Mesodermal cell (in vitro differentiated cells): ENCODE data around the gene CPZ.

Source experiments
- H3K27ac ChIP-seq: 2 replicates; pipeline ENCODE4 v1.7.0; 2013; ENCODE audit warnings: mild to moderate bottlenecking, low read depth, low read length, moderate library complexity; ENCODE audit not compliant: severe bottlenecking
- H3K36me3 ChIP-seq: 2 replicates; pipeline ENCODE4 v1.7.1; 2013; ENCODE audit warnings: mild to moderate bottlenecking, low read length, moderate library complexity; ENCODE audit not compliant: control insufficient read depth, insufficient read depth
- H3K4me1 ChIP-seq: one replicate; pipeline ENCODE4 v1.7.1; 2013; ENCODE audit warnings: mild to moderate bottlenecking, low read length; ENCODE audit not compliant: insufficient read depth, control insufficient read depth, poor library complexity, severe bottlenecking
- H3K4me3 ChIP-seq: 2 replicates; pipeline ENCODE4 v1.7.0; 2013; ENCODE audit warnings: low read length, control low read depth, mild to moderate bottlenecking; ENCODE audit not compliant: insufficient read depth, poor library complexity, severe bottlenecking; ENCODE audit errors: extremely low read depth
- H3K9me3 ChIP-seq: 2 replicates; pipeline ENCODE4 v1.7.1; 2013; ENCODE audit warnings: mild to moderate bottlenecking, low read length, moderate library complexity; ENCODE audit not compliant: control insufficient read depth
- WGBS, 2 experiments: methylation state at CpG; one replicate each; pipeline ENCODE4 v1.1.5; 2013; ENCODE audit warnings: missing lambda C conversion rate in 2 of 2; ENCODE audit not compliant: insufficient coverage in 2 of 2; 5-methylcytosine and 5-hydroxymethylcytosine counted together

The CPZ gene

DNA sequence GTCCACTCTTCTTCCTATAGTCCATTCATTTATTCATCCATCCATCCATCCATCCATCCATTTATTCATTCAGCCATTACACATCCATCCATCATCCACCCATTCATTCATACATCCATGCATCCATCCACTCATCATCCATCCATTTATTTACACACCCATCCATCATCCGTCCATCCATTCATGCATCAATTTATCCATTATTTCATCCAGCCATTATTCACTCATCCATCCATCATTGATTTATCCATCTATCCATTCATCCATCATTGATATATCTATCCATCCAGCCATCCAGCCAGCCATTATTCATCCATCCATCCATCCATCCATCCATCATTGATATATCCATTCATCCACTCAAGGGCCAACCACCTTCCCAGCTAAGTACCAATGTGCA is 12.7 kb downstream of the CPZ start:
- no peaks in the 10 kb centered on the region for H3K9me3 ChIP-seq
- H3K4me3 ChIP-seq = no peak overlapping the region
- H3K4me1 ChIP-seq = peaks cover 2% of the 10 kb centered on the region
- WGBS, 2 experiments = 76 to 82% methylated on average over 1 of the region's 1 CpG
- H3K36me3 ChIP-seq = no peaks in the 10 kb centered on the region
- H3K27ac ChIP-seq = no peak overlapping the region

DNA sequence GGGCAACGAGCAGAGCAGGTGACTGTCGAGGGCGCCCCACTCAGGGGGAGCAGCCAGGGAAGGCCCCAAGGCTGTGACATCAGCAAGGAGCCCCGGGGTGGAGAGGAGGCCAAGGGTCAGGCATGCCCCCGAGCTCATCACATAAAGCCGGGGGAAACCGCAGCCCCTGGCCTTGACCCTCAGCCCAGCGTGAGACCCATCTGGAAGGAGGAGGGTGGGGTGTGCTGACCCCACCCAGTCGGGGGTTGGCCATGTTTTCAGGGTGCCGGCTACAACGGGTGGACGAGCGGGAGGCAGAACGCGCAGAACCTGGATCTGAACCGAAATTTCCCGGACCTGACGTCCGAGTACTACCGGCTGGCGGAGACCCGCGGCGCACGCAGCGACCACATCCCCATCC is 13.9 kb downstream of the CPZ start:
- Histone ChIP-seq H3K27ac (no peak overlapping the region), H3K4me1 (peaks cover 2% of the 10 kb centered on the region), H3K36me3 (no peaks in the 10 kb centered on the region), H3K4me3 (no peak overlapping the region), H3K9me3 (no peaks in the 10 kb centered on the region)
- 89 to 95% methylated on average over 8 to 26 of the region's 26 CpGs for WGBS, 2 experiments

DNA sequence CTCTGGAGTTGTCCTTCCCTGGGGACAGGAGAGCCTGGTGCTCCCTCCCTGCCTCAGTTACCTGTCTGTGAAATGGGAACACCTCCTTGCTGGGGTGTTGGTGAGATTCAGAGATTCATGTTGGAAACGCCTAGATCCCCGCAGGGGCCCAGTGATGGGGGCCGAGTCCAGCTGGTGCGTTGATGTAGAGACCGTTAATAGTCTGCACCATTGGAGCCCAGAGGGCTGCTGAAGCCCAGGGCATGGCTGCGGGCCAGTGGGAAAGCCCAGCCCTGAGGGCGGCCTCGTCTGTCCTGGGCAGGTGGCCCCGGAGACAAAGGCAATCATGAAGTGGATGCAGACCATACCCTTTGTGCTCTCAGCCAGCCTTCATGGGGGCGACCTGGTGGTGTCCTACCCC is 14.4 kb downstream of the CPZ start:
- H3K4me1 ChIP-seq = peaks cover 2% of the 10 kb centered on the region
- H3K36me3 ChIP-seq = no peaks in the 10 kb centered on the region
- 75 to 79% methylated on average over 9 to 10 of the region's 10 CpGs for WGBS, 2 experiments
- H3K27ac ChIP-seq = no peak overlapping the region
- H3K9me3 ChIP-seq = no peaks in the 10 kb centered on the region
- H3K4me3 ChIP-seq = no peak overlapping the region

DNA sequence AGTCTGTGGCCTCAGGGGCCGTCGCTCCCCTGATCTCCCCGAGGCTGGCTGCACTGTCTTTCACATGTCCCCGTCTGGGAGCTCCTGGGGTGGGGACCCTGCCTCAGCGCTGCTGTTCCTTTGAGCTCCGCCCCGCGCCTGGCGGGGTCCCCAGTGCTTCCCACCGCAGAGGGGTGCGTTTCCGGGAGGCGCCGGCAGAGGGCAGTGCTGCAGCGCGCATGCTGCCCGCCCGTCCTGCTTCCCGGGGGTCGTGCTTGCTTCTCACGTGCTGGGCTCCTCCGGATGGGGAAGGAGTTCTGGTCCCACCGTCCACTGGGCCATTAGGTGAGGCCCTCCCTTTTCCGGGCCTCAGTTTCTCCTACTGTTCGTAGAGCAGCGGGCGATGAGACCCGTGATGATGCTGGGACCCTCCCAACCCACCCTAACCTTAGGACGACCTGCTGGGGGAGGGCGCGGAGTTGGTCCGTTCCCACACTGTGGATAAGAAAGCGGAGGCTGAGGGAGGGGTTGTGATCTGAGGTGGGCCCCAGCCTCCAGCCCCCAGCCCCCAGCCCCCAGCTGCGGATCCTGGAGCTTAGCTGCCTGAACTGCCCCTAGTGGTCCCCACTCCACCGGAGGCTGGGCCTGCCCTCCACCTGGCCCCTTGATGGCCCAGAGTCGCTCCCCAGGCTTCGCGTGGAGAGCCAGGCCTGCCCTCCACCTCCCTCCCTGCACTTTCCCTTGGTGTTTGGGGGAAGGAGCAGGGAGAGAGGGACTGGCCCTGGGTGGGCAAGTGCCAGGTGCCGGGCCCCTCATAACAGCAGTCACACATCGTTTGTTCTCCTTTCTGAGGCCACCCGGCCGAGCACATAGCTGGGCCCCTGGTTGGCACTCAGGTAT is 15.3 kb downstream of the CPZ start:
- no peak overlapping the region for H3K4me3 ChIP-seq
- WGBS, 2 experiments = 9 to 18% methylated on average over 23 to 31 of the region's 42 CpGs
- no peaks in the 10 kb centered on the region for H3K4me1 ChIP-seq
- no peak overlapping the region for H3K27ac ChIP-seq
- H3K9me3 ChIP-seq = no peaks in the 10 kb centered on the region
- H3K36me3 ChIP-seq = no peaks in the 10 kb centered on the region

DNA sequence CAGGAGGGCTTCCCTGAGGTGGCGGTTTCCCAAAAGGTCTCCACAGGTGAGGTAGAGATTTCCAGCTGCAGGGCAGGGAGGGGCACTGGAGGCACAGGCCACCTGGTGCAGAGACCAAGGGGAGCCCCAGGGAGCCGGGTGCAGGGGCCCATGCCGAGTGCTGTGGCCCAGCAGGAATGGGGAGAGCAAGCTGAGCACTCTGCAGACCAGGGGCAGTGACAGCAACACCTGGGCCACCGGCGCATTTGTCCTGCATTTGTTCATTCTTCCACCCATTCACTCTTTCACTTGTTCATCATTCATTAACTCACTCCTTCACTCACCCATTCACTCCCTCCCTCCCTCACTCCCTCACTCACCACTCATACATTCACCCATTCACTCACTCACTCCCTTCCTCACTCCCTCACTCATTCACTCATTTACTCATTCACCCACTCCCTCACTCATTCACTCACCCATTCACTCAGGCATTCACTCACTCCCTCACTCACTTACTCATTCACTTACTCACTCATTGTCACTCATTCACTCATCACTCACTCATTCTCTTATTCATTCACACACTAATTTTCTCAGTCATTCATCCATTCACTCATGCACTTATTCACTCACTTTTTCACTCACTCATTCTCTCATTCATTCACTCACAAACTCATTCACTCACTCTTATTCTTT is 16.3 kb downstream of the CPZ start:
- H3K4me1 ChIP-seq = no peaks in the 10 kb centered on the region

DNA sequence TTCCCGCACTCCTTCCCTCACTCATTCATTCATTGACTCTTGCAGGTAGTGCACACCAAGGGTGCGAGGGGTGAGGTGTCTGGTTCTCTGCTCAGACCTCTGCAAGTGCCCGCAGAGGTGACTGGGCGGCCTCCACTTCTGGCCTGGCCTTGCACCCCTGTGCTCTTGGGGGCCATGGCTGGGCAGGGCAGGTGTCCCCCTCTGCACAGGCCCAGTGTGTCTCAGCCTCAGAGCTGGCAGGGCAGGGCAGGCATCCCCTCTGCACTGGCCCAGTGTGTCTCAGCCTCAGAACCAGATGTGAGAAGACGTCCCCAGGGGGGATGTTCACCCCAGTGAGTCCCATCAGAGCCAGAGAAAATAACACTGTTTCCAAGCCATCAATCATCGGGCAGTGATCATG is 16.8 kb downstream of the CPZ start:
- H3K4me3 ChIP-seq = no peak overlapping the region
- no peaks in the 10 kb centered on the region for H3K36me3 ChIP-seq
- H3K9me3 ChIP-seq = no peaks in the 10 kb centered on the region
- H3K27ac ChIP-seq = no peak overlapping the region
- WGBS, 2 experiments = 89% methylated on average over 5 to 6 of the region's 6 CpGs
- no peaks in the 10 kb centered on the region for H3K4me1 ChIP-seq

More for the DNA sequence above, 16.3 kb downstream of the CPZ start:
- no peaks in the 10 kb centered on the region for H3K36me3 ChIP-seq
- H3K9me3 ChIP-seq = no peaks in the 10 kb centered on the region
- H3K4me3 ChIP-seq = no peak overlapping the region
- no peak overlapping the region for H3K27ac ChIP-seq
- 73 to 78% methylated on average over 5 of the region's 5 CpGs for WGBS, 2 experiments

DNA sequence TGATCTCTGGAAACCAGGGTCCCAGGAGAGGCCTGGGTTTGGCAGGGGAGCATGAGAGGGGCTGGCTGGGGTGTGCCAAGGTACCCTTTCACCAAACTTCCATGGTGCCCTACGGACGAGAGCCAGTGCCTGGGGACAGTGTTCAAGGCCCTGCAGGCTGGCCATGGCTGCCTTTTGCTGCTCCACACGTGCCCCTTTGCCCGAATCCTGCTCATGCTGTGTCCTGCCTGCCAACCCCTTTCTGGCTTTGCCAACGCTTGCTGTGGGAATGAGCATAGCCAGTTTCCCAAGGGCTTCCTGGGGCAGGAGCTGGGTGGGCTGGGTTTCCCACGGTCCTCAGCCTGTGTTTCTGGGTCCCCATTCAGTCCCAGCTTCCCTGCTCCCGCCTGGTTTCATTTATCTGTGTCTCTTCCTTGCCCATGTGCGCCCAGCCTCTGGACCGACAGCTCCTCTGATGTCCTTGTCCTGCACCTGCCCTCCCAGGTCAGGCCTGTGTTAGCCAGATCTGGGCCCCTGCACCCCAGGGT is 17.3 kb downstream of the CPZ start:
- H3K9me3 ChIP-seq = no peaks in the 10 kb centered on the region
- no peak overlapping the region for H3K27ac ChIP-seq
- no peaks in the 10 kb centered on the region for H3K4me1 ChIP-seq
- WGBS, 2 experiments = 80% methylated on average over 9 of the region's 9 CpGs
- no peak overlapping the region for H3K4me3 ChIP-seq
- no peaks in the 10 kb centered on the region for H3K36me3 ChIP-seq

DNA sequence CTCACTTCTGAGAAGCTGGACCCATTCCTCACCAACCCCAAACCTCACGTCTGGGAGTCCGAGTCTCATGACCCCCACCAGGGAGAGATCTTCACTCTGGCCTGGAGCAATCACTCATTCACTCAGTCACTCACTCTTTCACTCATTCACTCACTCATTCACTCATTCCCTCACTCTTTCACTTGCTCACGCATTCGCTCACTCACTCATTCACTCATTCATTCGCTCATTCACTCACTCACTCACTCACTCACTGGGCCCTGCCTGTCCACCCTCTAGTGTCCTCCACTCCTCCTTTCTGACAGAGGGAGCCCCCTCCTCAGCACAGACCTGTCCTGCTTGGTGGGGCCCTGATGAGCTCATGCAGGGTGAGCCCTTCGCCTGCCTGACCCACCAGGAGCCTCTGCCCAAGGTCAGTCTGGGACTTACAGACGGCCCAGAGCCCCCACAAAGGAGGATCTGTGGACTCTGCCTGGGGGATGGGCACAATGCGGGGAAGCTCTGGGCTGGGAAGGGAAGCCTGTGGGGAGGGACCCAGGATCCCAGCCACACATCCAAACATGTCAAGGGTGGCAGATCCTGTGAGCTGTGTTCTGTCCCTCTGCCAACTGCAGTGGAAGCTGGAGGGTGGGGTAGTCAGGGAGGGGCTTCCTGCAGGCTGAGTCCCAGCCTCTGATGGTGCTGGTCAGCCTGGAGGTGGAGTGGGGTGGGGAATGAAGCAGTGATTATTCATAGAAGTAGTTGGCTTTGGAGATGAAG is 18.5 kb downstream of the CPZ start:
- Histone ChIP-seq H3K4me3 (no peak overlapping the region), H3K4me1 (no peaks in the 10 kb centered on the region), H3K27ac (no peak overlapping the region), H3K9me3 (no peaks in the 10 kb centered on the region), H3K36me3 (no peaks in the 10 kb centered on the region)
- WGBS, 2 experiments = 83 to 91% methylated on average over 6 to 7 of the region's 8 CpGs

DNA sequence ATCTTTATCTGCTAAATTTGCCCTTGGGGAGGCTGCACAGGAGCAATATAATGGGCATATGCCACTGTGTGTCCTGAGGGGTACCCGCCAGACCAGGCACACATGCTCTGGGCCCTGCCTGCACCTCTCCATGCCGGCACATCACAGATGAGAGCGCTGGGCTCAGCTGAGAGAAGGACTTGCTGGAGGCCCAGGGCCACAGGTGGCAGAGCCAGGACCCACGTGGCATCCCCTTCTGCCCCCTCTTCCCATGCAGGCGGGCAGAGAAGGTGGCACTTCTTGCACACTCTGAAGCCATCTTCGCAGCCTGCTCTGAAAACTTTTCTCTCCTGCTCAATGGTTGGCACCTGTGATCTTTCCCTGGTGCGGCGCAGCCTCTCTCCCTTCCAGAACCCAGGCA is 20.1 kb downstream of the CPZ start:
- H3K36me3 ChIP-seq = no peaks in the 10 kb centered on the region
- H3K9me3 ChIP-seq = no peaks in the 10 kb centered on the region
- 88 to 93% methylated on average over 7 to 8 of the region's 8 CpGs for WGBS, 2 experiments
- H3K27ac ChIP-seq = no peak overlapping the region
- H3K4me1 ChIP-seq = no peaks in the 10 kb centered on the region
- no peak overlapping the region for H3K4me3 ChIP-seq

DNA sequence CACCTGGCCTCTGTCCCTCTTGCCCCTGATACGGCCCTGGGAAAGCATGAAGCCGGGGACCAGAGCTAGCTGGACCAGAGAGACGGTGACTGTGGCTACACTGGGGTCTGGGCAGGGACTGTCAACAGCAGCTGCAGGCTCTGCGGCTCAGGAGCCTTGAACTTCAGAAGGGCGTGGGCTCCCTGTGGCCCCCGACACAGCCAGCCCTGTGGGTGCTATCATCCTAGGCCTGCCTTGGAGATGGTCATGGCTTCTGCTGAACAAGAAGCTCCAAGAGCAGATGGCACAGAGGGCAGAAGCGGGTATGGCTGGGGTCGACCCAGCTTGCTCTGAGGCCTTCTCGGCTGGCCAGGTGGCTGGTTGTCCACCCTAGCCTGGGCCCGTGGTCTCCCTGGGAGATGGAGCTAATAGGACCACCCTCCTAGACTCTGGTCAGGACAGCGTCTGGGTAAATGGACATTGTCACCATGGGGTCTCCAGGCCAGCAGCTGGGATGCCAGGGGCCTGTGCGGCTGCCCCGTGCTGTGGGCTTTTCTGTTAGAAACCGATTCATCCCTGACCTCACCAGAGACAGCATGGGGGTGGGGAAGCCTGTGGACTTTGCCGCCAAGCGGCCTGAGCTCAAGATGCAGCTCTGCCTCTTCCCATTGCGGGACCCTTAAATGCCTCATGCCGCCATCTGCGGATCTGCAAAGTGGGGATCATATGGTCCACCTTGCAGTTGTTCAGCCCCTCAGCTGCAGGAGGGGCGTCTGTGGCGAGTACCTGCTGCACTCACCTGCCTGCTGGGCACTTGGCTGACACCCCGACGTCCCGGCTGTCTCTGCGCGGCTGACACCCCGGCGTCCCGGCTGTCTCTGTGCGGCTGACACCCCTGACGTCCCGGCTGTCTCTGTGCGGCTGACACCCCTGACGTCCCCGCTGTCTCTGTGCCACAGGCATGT is 21.1 kb downstream of the CPZ start:
- Histone ChIP-seq H3K4me3 (no peak overlapping the region), H3K9me3 (no peaks in the 10 kb centered on the region), H3K27ac (no peak overlapping the region), H3K36me3 (no peaks in the 10 kb centered on the region), H3K4me1 (no peaks in the 10 kb centered on the region)
- whole genome bisulfite sequencing, 2 experiments = 92 to 96% methylated on average over 33 to 35 of the region's 35 CpGs
